HFF-Myc (cell line): Measurements from ENCODE around the gene SIGLEC8.
"Not testable (repeated sequence)": the region's sequence is repeated elsewhere in the genome, so short reads cannot be mapped to it uniquely, and the experiment has no call there.

ENCODE experiments used
- DNase-seq: peaks from one replicate; pipeline ENCODE4 v3.0.0-alpha.2; 2011; ENCODE audit warnings: low read depth; ENCODE audit errors: extremely low read depth
- H3K4me3 ChIP-seq: replicated peaks from 2 replicates; pipeline ENCODE4 v1.5.1; 2011; ENCODE audit warnings: low read depth, mild to moderate bottlenecking, control low read depth, low read length
- CTCF ChIP-seq: IDR thresholded peaks from 2 replicates; pipeline ENCODE4 v1.5.1; 2012; ENCODE audit warnings: mild to moderate bottlenecking, low read depth, low read length, control low read depth; ENCODE audit errors: missing control alignments

SIGLEC8 gene

DNA sequence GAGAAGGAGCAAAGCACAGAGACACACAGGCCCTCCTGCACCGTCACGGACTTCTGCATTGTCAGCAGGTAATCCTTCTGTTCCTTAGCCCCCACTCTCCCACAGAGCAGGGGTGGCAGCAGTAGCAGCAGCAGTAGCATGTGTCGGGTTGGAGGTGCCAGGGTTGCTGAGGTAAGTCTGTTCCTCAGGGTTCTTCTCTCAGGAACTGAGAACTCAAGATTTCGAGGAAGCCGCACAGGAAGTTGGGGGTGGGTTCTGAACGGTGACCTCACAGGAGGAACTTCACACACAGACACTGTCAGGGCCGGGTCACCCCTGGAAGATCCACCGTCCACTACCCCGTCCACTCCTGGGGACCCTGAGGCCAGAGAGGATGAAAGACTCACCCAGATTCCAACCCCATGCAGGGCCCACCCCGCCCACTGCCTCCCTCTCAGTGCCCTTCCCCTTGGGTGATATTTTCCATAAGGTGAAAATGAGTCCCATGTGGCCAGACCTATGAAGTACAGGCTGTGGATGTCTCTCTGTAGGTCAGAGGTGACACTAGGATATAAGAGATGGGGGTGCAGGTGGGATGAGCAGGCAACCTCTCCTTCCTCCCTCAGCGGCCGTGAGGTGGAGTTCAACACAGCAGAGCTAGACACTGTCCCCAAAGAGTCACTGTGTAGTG, 43.5 kb upstream of the SIGLEC8 start, which contains the start of gene SIGLEC12:
Gene SIGLEC12, minus strand, starts transcription at position 207 of the 670 bp plus-strand sequence. Its CDS starts 67 bp downstream, at position 140.
- DNase-seq: no peak

DNA sequence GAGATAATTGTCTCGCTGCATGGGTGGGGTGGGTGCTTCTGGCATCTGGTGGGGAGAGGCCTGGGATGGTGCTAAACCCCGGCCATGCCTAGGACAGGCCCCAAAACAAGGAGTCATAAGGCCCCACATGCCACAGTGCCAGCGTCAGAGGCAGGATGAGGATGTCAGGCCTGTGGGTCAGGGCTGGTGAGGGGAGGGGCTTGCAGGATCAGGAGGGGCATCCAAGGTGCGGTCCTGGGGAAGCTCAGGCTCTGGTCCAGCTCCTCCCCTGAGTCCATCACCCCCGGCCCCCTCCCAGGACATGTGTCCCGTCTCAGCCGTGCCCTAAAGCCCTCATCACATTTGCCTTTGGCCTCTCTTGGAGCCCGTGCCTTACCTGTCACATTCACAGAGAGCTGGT, 42.7 kb upstream of the SIGLEC8 start:
- not testable (repeated sequence) for H3K4me3 ChIP-seq, DNase-seq

More for the DNA sequence above, 43.5 kb upstream of the SIGLEC8 start, which contains the start of gene SIGLEC12:
- TF ChIP-seq CTCF: no peak
- no peak within 1 kb of the TSS for H3K4me3 ChIP-seq

GRCh38 chr19:51497666-51498065, 39.4 kb upstream of the SIGLEC8 start:
- DNase-seq: no peak
- H3K4me3 ChIP-seq: no peak overlapping the region
- no peak for TF ChIP-seq CTCF

GRCh38 chr19:51493776-51494175, 35.5 kb upstream of the SIGLEC8 start:
- no peak for TF ChIP-seq CTCF
- DNase-seq: no peak
- H3K4me3 ChIP-seq: no peak overlapping the region

DNA sequence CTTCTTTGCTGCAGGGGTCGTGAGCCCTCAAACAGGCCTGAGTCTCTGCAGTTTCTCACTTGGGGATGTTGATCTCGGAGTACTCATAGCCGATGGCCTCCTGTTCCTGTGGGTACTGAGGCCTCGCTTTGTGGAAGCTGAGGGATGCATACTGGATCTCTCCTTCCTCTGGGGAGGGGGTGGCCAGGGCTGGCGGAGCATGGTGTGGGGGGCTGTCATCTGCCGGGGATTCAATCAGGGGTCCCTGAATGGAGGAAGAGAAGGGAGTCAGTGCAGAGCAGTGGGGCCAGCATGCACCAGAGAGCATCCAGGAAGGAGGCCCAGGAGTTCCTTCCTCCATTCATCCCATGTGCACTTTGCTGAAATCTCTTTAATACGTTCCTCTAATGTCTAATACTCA, 33.3 kb upstream of the SIGLEC8 start:
- no peak overlapping the region for H3K4me3 ChIP-seq
- no peak for TF ChIP-seq CTCF
- no peak for DNase-seq

GRCh38 chr19:51490676-51491075, 32.4 kb upstream of the SIGLEC8 start:
- no peak for DNase-seq
- no peak overlapping the region for H3K4me3 ChIP-seq
- no peak for TF ChIP-seq CTCF

DNA sequence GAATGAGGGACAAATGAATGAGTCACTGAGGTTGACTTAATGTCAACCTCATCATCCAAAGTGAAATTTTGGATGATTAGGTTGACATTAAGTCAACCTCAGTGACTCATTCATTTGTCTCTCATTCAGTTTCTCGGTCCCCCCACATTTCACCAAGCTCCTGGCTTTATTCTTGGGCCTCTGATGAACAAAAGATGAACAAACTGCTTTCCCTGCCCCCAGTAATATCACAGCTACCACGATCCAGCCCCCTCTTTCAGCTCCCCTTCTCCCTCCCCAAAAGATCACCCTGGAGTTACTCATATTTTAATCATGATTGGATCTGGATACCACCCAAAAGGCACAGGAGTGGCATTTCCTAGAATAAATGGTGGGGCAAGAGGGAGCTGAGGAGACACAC, 30.9 kb upstream of the SIGLEC8 start:
- H3K4me3 ChIP-seq: no peak overlapping the region
- no peak for DNase-seq
- TF ChIP-seq CTCF: no peak
